OCI-LY7 (cell line): ENCODE data around the gene GSS.

Experiments used
- EZH2phosphoT487 ChIP-seq: fragments of 200-600 bp; sonication (generic); IDR thresholded peaks from 2 replicates; pipeline ENCODE4 v1.6.1; 2018; ENCODE audit warnings: low read depth, borderline replicate concordance, mild to moderate bottlenecking, mixed run types, antibody characterized with exemption, low read length, moderate library complexity, mixed read lengths
- TF ChIP-seq, protein P1 (sequence below): fragments of 200-600 bp; sonication (generic); conservative IDR thresholded peaks from 2 replicates; pipeline ENCODE4 v1.5.1; 2014; ENCODE audit warnings: mild to moderate bottlenecking, antibody characterized with exemption, low read length, moderate library complexity, mixed read lengths

DNA sequence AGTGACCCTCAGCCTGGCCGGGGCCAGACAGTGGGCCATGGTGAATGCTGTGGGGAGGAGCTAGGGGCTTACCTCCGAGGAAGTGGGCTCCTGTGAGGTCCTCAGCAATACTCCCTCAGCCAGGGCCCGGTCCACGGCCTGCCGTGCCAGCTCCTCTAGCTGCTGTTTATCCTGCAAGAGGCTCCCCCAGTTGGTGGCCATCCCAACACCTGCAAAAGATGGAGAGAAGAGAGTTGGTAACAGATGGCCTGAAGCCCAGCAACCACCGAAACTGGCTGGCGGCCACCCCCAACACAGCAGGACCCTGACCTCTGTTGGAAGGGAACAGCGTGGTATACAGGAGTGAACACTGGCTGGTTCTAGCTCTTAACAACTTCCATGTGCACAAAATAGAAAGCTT lies 4.0 kb downstream of the GSS start:
- TF ChIP-seq, protein P1, sequence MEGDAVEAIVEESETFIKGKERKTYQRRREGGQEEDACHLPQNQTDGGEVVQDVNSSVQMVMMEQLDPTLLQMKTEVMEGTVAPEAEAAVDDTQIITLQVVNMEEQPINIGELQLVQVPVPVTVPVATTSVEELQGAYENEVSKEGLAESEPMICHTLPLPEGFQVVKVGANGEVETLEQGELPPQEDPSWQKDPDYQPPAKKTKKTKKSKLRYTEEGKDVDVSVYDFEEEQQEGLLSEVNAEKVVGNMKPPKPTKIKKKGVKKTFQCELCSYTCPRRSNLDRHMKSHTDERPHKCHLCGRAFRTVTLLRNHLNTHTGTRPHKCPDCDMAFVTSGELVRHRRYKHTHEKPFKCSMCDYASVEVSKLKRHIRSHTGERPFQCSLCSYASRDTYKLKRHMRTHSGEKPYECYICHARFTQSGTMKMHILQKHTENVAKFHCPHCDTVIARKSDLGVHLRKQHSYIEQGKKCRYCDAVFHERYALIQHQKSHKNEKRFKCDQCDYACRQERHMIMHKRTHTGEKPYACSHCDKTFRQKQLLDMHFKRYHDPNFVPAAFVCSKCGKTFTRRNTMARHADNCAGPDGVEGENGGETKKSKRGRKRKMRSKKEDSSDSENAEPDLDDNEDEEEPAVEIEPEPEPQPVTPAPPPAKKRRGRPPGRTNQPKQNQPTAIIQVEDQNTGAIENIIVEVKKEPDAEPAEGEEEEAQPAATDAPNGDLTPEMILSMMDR = no peak
- TF ChIP-seq EZH2phosphoT487 = no peak
